NCI-H2227 (cell line): ENCODE results near the gene SLC39A6.
"Not testable (repeated sequence)": the region's sequence is repeated elsewhere in the genome, so short reads cannot be mapped to it uniquely, and the experiment has no call there.

Experiments used
- DNase-seq: peaks from one replicate; lab custom pipeline; 2025; ENCODE audit not compliant: unreplicated experiment; lab: John Stamatoyannopoulos, UW

The SLC39A6 gene, protein sequence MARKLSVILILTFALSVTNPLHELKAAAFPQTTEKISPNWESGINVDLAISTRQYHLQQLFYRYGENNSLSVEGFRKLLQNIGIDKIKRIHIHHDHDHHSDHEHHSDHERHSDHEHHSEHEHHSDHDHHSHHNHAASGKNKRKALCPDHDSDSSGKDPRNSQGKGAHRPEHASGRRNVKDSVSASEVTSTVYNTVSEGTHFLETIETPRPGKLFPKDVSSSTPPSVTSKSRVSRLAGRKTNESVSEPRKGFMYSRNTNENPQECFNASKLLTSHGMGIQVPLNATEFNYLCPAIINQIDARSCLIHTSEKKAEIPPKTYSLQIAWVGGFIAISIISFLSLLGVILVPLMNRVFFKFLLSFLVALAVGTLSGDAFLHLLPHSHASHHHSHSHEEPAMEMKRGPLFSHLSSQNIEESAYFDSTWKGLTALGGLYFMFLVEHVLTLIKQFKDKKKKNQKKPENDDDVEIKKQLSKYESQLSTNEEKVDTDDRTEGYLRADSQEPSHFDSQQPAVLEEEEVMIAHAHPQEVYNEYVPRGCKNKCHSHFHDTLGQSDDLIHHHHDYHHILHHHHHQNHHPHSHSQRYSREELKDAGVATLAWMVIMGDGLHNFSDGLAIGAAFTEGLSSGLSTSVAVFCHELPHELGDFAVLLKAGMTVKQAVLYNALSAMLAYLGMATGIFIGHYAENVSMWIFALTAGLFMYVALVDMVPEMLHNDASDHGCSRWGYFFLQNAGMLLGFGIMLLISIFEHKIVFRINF

DNA sequence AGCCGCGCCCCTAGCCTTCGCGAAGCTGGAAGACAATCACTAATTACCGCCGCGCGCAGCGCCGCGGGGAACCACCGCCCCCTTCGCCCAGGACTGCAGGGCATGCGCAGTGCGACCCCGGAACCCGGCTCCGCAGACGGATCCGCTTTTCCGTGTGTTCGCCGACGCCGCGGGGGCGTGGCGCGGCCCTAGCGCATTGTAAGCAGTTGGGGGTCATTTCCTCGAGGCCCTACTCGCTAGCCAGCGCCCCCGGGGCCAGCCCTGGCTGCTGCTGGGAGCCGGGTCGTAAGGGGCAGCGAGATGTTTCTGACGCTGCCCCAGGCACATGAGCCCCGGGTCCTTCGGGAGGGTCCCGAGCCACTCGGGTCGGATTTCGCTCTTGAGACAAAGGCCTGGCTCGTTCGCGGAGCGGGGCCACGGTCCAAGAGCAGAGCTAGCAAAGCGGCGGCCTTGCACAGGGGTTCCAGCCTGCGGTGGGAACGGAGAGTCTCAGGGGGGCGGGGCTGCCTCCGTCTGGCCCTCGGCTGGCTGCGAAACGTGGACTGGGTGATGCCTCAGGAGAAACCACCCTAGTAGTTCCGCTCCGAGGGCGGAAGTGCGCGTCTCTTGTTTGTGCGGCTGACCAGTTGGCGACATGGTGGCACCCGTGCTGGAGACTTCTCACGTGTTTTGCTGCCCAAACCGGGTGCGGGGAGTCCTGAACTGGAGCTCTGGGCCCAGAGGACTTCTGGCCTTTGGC lies at the start of gene SLC39A6, which contains the start of gene ELP2:
SLC39A6 (minus strand) TSS at position 41 of the 739 bp plus-strand sequence. CDS start 2,333 bp downstream, outside the sequence.
ELP2 (plus strand) TSS at position 600 of the 739 bp plus-strand sequence; CDS start at position 635, 35 bp downstream.
- DNase-seq, result peak; percentile 98

DNA sequence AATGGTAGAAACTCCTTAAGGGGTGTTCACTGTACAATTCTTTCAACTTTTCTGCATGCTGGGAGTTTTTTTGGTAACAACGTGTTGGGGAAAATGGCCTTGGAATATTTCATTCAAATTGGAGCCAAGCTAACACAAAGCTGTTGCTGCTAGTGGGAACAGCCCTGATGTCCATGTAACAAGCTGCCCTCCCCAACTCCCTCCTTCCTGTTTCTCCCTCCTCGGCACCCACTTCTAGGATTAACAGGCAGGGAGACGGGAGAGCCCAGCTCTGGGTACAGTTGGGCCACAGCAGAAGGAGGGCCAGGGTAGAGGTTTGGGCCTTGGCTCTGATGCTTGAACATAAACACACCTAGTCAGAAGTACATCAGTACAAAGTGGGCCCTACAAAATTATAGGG lies 48.8 kb upstream of the SLC39A6 start:
- no peak for DNase-seq

DNA sequence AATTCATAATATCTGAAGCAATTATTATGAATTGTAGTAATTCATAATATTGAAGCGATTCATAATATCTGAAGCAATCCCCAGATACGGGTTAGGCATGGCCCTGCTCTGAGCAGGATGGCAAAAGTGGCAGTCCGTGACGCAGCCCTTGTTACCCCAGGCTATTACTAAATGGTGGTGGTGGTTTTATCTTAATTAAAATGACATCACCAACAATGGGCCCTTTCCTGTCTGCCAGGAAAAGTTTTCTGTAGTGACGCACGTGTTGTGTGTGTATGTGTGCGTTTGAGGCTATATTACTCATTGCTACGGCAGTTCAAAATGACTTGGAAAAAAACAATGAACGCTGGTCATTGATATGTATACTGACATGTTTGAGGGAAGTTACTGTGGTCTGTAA lies 47.6 kb upstream of the SLC39A6 start:
- DNase-seq, result no peak

DNA sequence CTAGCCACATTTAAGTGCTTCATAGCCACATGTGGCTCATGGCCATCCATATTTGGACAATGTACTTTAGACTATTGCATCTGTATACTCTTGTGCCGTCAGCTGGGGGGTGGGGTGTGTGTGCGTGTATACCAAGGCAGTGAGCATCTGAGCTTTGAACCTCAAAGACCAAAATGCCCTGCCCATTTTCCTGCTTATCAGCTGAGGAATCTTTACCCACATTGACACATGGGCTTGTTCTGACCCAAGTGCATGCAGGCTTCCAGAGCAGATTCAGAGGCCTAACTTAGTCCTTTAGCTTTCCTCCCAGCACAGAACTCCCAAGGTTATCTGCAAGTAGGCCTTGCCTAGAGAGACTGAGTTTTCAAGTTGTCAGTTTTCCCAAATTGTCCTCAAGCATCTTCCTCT lies 47.0 kb upstream of the SLC39A6 start:
- no peak for DNase-seq

DNA sequence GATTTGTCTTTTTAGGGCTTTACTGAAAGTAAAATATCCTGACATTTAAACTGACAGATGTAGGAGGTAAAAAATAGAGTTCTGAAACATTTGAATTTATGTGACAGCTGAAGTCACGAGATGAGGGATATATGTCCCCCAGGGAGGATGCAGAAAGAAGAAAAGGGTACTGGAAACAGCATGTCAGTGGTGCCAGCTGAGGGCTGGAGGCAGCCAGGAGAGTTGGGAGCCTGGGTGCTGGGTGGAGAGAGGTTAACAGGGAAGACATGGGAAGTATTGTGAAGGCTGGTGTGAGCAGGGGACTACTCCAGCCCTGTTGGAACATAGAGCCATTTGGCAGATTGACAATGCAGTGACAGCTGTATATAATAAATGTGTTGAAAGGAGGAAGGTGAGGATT lies 46.3 kb upstream of the SLC39A6 start:
- no peak for DNase-seq

DNA sequence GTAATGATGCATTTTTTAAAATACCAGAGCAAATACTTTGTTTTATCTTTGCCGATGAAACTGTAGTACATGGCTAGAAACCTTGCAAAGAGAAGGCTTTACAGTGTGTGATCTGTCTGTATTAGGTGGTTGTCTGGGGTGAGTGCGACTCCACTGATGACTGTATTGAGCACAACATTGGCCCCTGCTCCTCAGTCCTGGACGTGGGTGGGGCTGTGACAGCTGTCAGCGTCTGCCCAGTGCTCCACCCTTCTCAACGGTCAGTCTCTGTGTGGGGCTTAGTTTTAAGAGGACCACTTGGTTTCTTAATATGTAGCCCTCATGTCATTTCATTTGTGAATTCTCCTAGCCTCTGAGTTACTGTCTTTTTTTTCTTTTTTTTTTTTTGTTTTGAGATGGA lies 40.8 kb upstream of the SLC39A6 start:
- no peak for DNase-seq

DNA sequence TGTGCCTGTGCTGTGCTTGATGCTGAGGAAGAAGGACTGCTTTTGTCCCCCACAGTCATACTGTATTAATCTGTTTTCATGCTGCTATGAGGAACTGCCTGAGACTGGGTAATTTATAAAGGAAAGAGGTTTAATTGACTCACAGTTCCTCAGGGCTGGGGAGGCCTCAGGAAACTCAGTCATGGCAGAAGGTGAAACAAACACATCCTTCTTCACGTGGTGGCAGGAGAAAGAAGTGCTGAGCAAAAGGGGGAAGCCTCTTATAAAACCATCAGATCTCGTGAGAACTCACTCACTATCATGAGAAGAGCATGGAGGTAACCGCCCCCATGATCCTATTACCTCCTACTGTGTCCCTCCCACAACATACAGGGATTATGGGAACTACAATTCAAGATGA lies 39.2 kb upstream of the SLC39A6 start:
- not testable (repeated sequence) for DNase-seq

DNA sequence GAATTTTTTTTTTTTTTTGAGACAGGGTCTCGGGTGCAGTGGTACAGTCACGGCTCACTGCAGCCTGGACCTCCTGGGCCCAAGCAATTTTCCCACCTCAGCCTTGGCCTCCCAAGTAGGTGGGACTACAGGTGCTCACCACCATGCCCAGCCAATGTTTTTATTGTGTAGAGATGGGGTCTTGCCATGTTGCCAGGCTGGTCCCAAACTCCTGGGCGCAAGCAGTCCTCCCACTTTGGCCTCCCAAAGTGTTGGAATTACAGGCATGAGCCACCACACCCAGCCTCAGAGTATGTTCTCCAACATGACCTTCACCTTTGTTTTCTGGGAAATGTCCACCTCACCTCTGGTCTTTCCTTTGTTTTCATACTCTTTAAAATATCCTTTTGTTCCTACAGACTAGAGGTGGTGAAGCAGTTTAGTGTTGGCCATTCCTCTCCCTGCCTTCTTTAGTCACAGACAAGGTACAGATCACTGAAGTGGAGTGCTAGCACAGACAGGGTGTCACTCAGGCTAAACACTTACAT lies 38.6 kb upstream of the SLC39A6 start:
- no peak for DNase-seq

DNA sequence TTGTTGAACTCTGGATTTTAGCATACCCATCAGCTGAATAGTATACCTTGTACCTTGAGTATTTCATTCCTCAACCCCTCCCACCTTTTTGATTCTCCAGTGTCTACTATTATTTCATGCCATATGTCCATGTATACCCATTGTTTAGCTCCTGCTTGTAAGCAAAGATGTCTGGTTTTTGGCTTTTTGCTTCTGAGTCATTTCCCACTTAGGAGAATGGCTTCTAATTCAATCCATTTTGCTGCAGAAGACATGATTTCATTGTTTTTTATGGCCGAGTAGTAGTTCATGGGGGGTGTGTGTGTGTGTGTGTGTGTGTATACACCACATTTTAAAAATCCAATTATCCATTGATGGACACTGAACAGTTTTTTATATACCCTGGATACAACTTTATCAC lies 33.8 kb upstream of the SLC39A6 start:
- no peak for DNase-seq

DNA sequence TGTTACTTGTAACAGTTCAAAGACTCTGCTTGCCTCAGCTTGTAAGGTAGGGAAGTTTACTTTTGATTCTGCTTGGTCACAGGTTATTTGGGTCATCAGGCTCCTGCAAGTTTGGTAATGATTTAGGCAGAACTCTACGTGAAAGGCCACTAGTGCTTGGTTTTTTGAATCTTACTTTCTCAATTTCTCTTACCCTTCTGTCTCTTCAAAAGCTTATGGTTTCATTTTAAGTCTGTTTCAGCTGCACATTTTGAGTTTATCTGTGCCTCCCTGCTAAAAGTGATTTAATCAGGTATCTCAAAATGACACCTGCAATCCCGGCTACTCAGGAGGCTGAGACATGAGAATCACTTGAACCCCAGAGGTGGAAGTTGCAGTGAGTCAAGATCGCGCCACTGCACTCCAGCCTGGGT lies 31.8 kb upstream of the SLC39A6 start:
- DNase-seq, result no peak

DNA sequence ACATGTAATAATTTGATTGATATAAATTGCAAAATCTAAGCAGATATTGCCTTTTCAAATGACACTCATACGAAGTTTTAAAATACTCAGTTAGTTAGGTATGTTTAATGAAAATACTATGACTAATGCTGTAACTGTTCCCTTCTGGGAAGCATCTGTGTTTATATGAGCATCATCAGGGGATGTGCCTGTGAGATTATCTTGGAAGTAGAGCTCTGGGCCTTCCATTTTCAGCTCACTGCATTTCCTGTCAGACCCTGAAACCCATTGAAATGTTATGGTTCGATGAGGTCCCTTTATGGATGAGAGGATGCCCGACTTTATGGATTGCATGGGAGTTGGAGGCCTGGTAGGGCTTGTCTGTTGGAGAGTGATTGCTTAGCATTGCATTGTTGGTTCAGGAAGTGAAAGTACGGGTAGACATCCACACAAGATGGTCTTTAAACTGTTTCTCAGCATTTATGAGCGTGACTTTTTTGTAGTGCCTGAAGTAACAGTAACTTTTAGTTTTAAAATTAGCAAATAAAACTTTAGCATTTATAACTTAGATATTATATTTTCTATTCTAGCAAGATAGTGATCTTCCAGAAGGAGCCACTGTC lies 29.2 kb upstream of the SLC39A6 start:
- no peak for DNase-seq

DNA sequence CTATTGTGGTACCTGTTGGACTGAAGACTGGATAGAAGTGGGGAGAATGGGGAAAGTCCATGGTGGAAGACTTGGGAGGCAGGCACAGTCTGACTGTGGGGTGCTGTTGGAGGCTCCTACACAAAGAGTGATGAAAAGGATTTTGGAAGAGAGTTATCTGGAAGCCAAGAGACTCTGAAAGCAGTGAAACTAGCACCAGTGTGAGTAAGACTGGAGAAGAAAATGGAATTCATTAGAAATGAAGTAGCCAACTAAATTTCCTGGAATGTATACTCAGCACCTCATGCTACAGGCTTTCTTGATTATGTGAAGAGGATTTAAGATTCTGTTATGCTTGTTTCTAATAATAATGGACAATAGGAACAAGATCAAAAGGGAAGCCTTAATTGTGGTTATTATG lies 28.3 kb upstream of the SLC39A6 start:
- no peak for DNase-seq

DNA sequence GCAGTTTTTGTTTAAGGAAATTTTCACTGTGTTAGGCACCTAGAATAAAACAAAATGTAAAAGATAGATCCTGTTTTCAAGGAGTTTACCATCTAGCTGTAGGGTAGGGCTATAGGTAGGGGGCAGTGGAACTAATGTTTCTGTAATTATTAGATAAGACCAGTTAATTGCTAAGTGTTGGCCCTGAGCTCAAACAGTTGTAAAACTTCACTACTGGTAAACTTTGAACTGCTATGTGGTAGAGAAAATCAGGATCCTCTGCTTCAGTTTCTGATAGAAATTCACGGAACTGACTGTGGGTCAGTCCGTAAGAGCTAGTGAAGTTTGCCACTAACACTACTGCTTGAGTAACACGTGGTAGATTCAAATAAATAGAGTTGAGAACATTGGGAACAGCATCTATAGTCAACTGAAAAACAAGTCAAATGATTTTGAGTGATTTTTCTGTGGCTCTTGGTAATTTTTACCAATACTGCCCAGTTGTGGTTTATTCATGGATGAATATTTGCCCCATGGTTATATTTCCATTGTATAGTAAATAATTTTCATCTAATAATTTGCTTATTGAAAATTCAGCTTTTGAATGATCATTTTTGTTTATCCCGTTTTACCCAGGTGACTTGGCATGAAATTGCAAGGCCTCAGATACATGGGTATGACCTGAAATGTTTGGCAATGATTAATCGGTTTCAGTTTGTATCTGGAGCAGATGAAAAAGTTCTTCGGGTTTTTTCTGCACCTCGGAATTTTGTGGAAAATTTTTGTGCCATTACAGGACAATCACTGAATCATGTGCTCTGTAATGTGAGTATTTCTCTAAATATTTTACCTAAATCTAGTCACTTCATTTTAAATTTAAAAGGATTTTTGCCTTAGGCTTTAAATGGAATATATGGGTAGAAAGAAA lies 27.0 kb upstream of the SLC39A6 start:
- no peak for DNase-seq

DNA sequence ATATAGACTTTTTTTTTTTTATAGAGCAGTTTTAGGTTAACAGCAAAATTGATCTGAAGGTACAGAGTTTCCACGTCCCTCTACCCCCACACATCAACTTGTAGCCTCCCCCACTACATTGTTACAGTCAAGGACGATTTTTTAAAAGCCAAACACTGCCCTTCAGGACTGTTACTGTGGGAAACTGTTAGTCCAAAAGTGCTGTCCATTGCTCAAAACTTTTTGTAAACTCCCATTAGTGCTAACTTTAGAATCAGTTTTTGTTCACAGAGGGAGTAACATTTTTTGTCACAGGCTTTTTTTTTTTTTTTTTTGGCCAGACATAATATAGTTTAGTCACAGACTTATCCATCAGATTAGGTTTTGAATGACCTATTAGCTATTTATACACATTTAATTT lies 24.6 kb upstream of the SLC39A6 start:
- no peak for DNase-seq

DNA sequence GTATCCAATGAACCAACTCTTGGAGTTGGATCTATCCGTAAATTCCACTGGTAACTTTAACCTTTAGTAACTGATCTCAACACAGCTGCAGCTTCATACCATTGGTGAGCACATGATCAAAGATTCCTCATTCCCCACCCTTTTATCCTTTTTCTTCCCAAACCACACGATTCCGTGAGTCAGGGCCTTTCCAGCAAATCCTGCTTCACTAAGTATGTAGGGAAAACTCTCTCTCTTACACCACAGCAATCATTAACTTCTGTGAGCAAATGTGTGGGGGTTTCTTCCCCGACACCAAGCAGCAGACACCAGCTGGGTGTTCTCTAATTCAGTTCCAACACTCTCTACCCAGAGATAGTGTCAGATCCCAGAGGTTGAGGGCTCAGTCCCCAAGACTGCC lies 24.1 kb upstream of the SLC39A6 start:
- no peak for DNase-seq

DNA sequence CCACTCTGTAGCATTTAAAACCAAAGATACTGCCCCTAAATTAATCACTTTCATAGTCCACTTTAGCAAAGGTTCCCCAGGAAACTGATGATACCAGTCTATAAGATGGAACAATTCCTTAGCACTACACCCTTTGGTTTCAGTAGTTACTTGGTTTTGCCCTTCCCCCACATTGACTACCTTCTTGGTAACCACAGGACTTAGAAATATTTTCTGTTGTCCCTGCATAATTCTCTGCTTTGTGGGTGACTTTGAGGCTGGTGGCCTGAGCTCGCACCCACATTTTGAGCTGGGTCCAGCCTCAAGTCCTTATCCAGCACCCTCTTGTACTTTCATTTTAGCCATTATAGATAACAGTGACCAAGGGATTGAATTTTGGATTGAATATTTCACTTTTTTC lies 23.6 kb upstream of the SLC39A6 start:
- no peak for DNase-seq

DNA sequence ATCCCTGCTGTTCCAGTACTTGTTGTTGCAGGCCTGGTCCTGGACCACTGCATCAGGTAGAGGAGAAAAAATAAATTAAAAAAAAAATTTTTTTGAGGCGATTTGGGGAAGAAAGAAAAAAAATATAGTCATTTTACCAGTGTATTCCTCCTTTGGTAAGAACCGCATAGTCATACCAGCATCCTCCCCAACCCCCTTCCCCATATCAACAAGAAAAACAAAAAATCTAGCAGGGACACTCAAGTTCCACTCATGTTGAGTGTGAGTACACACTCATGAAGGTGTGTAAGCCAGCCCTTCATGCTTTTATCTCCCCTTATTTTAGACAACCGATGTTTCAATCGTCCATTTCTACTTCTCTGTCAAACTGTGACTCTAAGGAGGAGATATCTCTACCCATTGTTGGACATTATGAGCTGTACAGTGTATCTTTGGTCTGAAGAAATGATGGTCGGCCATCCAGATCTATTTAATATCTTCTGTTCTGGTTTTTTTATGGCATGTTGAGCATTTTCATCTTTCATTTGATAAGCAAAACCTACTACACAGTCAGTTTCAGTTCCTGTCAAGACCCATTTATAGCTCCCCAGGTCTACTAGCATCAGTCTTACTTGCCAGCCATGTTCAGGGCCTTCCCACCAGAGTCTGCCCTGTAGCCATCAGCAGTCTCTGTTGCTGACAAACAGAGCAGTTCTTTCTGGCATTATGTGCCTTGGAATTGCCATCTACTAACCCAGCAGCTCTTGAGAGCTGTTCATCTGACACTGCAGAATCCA lies 20.6 kb upstream of the SLC39A6 start:
- DNase-seq, result no peak

DNA sequence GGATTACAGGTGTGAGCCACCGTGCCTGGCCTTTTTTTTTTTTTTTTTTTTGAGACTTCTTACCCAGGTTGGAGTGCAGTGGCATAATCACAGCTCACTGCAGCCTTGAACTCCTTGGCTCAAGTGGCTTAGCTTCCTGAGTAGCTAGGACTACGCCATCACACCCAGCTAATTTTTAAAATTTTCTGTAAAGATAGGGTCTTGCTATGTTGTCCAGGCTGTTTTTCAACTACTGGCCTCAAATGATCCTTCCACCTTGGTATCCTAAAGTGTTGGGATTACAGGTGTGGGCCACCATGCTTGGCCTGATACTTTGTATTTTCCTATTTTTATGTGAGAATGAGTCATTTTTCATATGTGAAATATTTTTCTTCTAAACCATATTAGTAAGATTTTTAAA lies 14.3 kb upstream of the SLC39A6 start:
- no peak for DNase-seq

DNA sequence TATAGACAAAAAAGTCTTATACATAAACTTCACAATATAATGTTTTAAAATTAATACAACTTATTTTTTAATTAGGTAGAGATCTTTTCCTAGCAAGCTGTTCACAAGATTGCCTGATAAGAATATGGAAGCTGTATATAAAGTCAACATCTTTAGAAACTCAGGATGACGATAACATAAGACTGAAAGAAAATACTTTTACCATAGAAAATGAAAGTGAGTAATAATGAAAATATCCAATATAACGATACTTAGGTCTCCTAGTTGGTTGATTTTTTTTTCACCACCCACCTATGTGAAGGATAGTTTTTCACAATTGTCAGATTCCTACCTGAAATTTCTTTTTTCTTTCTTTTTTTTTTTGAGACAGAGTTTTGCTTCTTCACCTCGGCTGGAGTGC lies 13.6 kb upstream of the SLC39A6 start:
- DNase-seq, result no peak
